Nucleus accumbens (tissue), 56 donors: ENCODE data around the gene SH2D3A.
"Not testable (repeated sequence)": the region's sequence is repeated elsewhere in the genome, so short reads cannot be mapped to it uniquely, and the experiment has no call there.

Source experiments
- DNase-seq, 56 donors: peaks; one replicate each; lab custom pipeline; 2025; lab: John Stamatoyannopoulos, UW

SH2D3A gene

GRCh38 chr19:6762253-6762797 lies 4.9 kb downstream of the SH2D3A start:
- not testable (repeated sequence) for DNase-seq

- DNase-seq = no peak
These were observed 6.1 kb downstream of the SH2D3A start for GRCh38 chr19:6761053-6761676.

GRCh38 chr19:6760606-6761005 lies 6.6 kb downstream of the SH2D3A start:
- no peak for DNase-seq

GRCh38 chr19:6754653-6755463 lies 12.4 kb downstream of the SH2D3A start:
- DNase-seq = no peak

GRCh38 chr19:6754136-6754535 lies 13.1 kb downstream of the SH2D3A start:
- no peak for DNase-seq

- peak in 5 of 56 donors; percentile 15 to 77 (median 36) for DNase-seq
These were observed 13.8 kb downstream of the SH2D3A start for GRCh38 chr19:6753178-6754031.

- no peak for DNase-seq
These were observed 14.7 kb downstream of the SH2D3A start for GRCh38 chr19:6752256-6753177.

GRCh38 chr19:6751189-6751588 lies 16.0 kb downstream of the SH2D3A start:
- no peak for DNase-seq

GRCh38 chr19:6750062-6750461 lies 17.2 kb downstream of the SH2D3A start:
- DNase-seq = no peak

GRCh38 chr19:6748543-6748942 lies 18.7 kb downstream of the SH2D3A start:
- DNase-seq = not testable (repeated sequence)

GRCh38 chr19:6745965-6746364 lies 21.3 kb downstream of the SH2D3A start:
- DNase-seq = no peak

GRCh38 chr19:6744381-6745301 lies 22.6 kb downstream of the SH2D3A start:
- DNase-seq = peak in 43 of 56 donors; percentile 11 to 76 (median 49)

- no peak for DNase-seq
These were observed 23.4 kb downstream of the SH2D3A start for GRCh38 chr19:6743714-6744380.

- DNase-seq = no peak
These were observed 24.2 kb downstream of the SH2D3A start for GRCh38 chr19:6743066-6743465.

GRCh38 chr19:6740589-6741343 lies 26.5 kb downstream of the SH2D3A start:
- DNase-seq = peak in 3 of 56 donors; percentile 11 to 14 (median 12)

- peak in 1 of 56 donors; percentile 65 for DNase-seq
These were observed 27.2 kb downstream of the SH2D3A start for GRCh38 chr19:6739883-6740588.
